Eye (tissue), 1 donor: ENCODE data around the gene C17orf67.
"Not testable (repeated sequence)": the region's sequence is repeated elsewhere in the genome, so short reads cannot be mapped to it uniquely, and the experiment has no call there.

Experiments used
- DNase-seq: peaks from one replicate; pipeline ENCODE4 v3.0.0-alpha.2; 2015

The C17orf67 gene

GRCh38 chr17:56770427-56770826 is 63.3 kb downstream of the C17orf67 start:
- no peak for DNase-seq

GRCh38 chr17:56765449-56765848 is 68.3 kb downstream of the C17orf67 start:
- DNase-seq, result no peak

- no peak for DNase-seq
Measured at GRCh38 chr17:56762988-56763387, 70.7 kb downstream of the C17orf67 start.

GRCh38 chr17:56762144-56762543 is 71.6 kb downstream of the C17orf67 start:
- DNase-seq, result no peak

- DNase-seq, result no peak
Measured at GRCh38 chr17:56761387-56761786, 72.3 kb downstream of the C17orf67 start.

GRCh38 chr17:56757611-56758010 is 76.1 kb downstream of the C17orf67 start:
- not testable (repeated sequence) for DNase-seq

- no peak for DNase-seq
Measured at GRCh38 chr17:56756536-56756935, 77.2 kb downstream of the C17orf67 start.

GRCh38 chr17:56755310-56755709 is 78.4 kb downstream of the C17orf67 start:
- no peak for DNase-seq

- DNase-seq, result no peak
Measured at GRCh38 chr17:56754523-56755208, 79.1 kb downstream of the C17orf67 start.

- no peak for DNase-seq
Measured at GRCh38 chr17:56752263-56752836, 81.4 kb downstream of the C17orf67 start.

- no peak for DNase-seq
Measured at GRCh38 chr17:56751145-56751738, 82.5 kb downstream of the C17orf67 start.

GRCh38 chr17:56744721-56745120 is 89.0 kb downstream of the C17orf67 start:
- DNase-seq, result no peak

- no peak for DNase-seq
Measured at GRCh38 chr17:56742601-56743000, 91.1 kb downstream of the C17orf67 start.
